Stimulated activated CD8-positive, alpha-beta memory T cell treated with anti-CD3 and anti-CD28 coated beads, Interleukin-15, amount 100 ng/mL, for 48 hours (primary cell): ENCODE data around the gene ZMAT5.

ENCODE experiments used
- DNase-seq, 2 donors: peaks; one replicate each; pipeline ENCODE4 v3.0.0-alpha.2; 2020; ENCODE audit warnings: low read depth in 2 of 2

Gene ZMAT5

GRCh38 chr22:29707471-29707870 is 59.3 kb downstream of the ZMAT5 start:
- DNase-seq = no peak

- no peak for DNase-seq
These were observed 59.8 kb downstream of the ZMAT5 start for GRCh38 chr22:29707010-29707409.

GRCh38 chr22:29706486-29706885 is 60.3 kb downstream of the ZMAT5 start:
- no peak for DNase-seq

- DNase-seq = no peak
These were observed 61.2 kb downstream of the ZMAT5 start for GRCh38 chr22:29705651-29706050.

GRCh38 chr22:29704528-29705285 is 62.1 kb downstream of the ZMAT5 start:
- DNase-seq = no peak

DNA sequence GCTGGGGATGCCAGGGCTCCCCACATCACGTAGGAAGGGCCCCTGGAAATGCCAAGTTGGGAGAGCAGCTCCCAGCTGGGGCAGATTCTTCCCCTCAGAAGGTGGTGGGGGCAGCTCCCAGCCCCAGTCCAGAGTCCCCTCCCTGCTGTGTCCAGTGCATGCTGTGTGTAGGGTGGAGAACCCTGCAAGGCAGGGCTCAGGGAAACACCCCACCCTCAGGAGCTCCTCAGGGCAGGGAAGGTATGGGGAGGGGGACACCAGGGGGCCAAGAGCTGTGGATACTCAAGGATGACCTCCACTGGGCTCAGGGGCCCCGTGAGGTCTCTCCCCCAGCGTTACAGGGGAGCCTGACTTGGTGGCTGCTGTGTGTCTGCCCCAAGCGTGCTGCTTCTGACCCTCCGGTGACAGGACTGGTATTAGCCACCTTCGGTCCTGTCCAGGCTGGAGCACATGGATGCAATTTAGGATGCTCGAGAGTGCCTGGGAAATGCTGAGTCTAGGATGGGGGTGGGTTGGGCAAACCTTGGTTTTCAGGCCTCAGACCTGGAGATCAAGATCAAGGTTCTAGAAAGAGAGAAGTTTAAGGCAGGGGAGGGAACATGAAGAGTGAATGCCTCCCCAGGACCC is 63.1 kb downstream of the ZMAT5 start:
- DNase-seq = no peak

GRCh38 chr22:29702931-29703501 is 63.8 kb downstream of the ZMAT5 start:
- no peak for DNase-seq

GRCh38 chr22:29702000-29702930 is 64.5 kb downstream of the ZMAT5 start:
- no peak for DNase-seq

DNA sequence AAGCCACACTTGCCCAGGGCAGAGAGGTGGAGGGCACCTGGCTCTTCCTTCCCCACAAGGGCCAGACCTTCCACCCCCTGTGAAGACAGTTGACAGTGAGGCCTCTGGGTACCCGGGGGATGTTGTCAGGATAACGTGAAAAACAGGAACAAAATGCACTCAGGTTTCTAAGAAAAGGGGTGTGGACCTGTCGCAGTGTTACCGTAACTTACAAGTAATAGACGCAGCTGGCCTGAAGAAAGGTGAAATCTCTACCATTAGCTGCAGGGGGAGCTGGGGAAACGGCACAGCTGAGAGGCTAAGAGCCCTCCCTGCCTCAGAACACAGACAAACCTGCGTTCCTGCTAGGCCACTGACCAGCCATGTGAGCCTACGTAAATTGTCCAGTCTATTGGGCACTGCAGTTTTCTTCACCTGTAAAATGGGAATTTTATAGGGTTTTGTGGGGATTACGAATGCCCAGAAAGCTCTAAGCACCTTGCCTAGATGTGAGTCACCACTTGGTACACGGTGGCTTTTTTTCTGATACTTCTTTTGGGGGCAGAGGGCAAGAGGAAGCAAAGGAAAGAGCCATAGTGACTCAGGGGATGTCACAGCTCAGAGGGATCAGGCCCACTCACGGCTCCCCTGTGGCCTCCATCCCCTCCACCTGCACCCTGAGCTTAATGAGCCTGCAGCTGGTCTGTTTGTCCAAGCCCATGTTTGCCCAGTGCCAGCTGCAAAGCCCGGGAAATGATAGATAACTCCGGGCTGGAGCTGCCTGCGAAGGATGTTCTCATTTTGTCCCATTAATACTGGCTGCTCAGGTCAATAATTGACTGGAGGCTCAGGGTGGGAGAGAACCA is 65.4 kb downstream of the ZMAT5 start:
- DNase-seq = no peak

DNA sequence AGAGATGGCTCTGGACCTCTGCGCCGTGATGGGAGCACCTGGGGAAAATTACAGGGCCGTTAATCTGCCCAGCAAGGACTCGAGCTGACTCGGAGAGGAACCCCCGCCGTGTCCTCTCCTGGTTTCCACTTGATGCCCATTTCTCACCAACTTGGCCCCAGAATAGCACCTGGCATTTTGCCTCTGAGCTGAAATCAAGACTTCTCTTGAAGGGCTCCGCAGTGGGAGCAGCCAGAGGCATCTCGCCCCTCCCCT is 66.0 kb downstream of the ZMAT5 start:
- no peak for DNase-seq

DNA sequence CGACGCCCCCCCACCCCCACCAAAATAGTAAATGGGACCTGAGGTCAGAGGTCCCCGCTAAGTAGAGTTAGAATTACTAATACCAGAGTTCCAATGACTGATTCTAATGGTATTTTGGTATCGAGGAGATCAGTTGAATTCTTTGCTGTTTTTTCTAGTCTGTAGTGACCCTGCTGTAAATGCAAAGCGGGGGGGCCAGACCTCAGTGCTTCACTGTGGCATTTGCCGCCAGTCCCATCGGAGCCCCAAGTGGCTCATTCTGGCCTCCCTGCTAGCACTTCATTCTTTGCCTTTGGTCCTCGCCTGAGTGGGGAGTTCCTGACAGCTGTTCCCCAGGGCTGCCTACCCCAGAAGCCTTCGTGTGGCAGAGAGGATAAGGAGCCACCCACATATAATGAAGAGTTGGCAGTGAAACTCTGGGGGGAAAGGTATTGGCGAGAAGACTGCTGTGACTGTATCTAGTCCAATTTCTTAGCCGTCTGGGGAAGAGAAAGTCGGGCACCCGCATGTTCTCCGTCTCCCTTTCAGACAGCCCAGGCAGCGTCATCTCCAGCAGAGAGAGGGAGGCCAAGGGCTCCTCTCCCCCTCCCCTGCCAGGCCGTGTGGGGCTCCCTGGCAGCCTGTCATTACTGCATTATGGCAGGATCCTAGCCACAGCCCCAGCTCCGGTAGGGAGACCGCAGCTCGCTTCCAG is 66.5 kb downstream of the ZMAT5 start:
- no peak for DNase-seq

- no peak for DNase-seq
These were observed 68.8 kb downstream of the ZMAT5 start for GRCh38 chr22:29697853-29698598.

DNA sequence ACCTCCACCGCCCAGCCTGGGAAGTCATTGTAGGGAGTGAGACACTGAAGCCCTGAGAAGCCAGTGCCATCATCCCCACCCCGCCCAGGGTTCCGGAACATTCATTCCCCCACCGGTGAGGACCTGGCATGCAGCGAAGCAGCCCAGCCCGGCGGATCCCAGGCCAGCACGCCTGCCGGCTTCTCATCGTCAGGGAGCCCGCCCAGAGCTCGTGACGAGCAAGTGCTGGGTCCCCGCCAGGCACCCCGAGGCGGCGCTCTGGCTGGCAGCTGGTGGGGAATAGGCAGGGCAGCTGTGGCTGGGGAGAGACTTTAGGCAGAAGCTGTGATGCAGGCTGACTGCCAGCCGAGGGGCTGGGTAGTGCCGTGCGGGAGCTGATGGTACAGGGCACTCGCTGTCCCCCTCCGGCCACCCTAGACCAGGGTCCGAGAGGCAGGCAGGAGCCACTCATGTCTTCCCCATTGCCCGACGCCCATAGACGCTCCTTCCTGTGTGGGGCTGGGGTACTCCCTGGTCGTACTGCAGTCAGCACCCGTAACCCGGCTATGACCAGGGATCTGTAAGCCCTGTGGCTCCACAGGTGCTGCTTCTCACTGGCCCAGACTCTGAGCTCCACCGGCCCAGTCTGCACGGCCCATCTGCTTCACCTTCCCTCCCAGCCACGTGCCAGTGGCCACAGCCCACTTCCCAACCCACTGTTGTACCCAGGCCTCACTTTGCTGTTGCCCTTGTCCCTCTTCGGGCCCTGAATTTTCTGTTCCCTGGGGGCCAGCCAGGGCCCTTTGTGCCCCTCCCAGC is 71.5 kb downstream of the ZMAT5 start:
- no peak for DNase-seq

- DNase-seq = no peak
These were observed 73.1 kb downstream of the ZMAT5 start for GRCh38 chr22:29693671-29694070.

GRCh38 chr22:29693161-29693560 is 73.6 kb downstream of the ZMAT5 start:
- DNase-seq = no peak

- DNase-seq = no peak
These were observed 74.5 kb downstream of the ZMAT5 start for GRCh38 chr22:29692327-29692640.

DNA sequence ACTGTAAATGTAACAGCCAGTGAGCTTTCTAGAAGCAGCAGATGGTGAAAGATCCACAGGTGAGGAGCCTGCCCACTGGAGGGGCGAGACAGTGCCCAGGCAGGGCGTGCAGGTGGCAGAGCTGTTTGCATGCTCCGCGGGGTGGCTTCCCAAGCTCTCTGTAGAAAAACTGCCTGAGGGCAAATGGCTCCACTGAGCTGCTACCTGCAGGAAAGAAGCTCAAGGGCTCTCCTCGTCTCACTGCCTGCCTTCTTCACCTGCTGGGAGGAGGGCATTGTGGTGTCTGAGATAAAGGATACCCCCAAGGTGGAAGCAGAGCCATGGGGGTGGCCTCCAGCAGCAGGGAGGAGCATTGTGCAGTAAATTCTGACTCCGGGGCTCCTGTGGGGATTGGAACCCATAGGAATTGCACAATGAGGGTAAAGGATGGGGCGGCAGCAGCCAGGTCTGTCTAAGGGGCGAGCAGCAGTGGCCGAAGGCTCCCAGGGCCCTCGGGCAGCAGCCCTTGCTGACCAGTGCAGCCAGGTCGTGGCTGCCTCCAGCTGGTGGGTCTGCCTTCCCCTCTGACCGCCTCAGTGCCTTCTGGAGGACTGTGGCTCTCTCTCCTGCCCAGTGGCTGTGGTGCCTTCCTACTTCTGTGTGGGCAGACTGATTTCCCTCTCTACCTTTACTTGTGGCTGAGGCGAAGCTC is 75.0 kb downstream of the ZMAT5 start:
- no peak for DNase-seq

DNA sequence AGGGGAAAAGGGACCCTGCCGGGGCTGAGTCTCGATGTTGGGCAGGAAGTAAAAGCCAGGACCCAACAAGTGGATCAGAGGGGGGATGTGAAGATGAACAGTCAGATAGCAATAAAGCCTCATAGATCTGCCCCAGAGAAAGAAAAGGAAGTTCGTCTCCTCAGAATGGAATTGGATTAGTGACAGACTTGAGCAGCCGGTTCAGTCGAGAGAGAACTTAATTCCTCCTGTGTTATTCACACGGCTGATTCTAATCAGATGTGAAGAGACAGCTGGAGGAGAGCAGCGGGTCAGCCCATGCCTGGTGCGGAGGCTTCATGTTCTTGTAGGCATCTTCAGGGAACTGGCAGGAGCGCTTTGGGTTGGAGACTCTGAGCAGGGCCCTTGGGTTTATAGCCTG is 76.3 kb downstream of the ZMAT5 start:
- DNase-seq = no peak

DNA sequence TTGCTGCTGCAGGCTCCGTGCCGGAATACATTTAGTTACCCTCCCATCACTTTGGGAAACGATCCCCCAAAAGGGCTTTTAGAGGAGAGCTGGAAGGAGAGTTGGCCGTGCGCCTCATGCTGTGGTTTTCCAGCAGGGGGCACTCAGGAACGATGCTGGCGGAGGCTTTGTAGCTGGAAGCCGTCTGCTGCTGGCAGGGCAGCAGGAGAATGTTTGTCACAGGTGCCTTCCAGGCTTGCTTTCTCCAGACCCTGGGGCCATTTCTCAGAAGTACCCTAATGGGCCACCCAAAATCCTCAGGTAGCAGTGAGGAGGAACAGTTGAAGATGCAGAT is 77.0 kb downstream of the ZMAT5 start:
- DNase-seq = peak in 1 of 2 donors; percentile 8
